Measurements from ENCODE around the gene RTTN. TPM values are rescaled to one million over a fixed set of nuclear protein-coding genes. Genes with fewer than 3 reads are reported as not detected.

Gene RTTN
- polyA plus RNA-seq, 1 of the 3 experiments (the other 2 are of a cell fraction): 4.7 TPM

- POLR2A ChIA-PET: no interaction called here
- H4K20me1 ChIP-seq (ENCODE audit: insufficient read depth): no peaks in the 10 kb centered on the region
- no peaks in the 10 kb centered on the region for H3K27me3 ChIP-seq (ENCODE audit: insufficient read depth)
- no peaks in the 10 kb centered on the region for H3K9me3 ChIP-seq
- no peak overlapping the region for H3K27ac ChIP-seq (ENCODE audit: low read depth in 2 of 2, low read length in 1 of 2)
- H3K79me2 ChIP-seq (ENCODE audit: insufficient read depth): no peaks in the 10 kb centered on the region
- peaks cover 4 to 8% of the 10 kb centered on the region in 2 experiments for H3K36me3 ChIP-seq (replicated peaks in 1 of 2; ENCODE audit: control insufficient read depth in 1 of 2, insufficient read depth in 2 of 2, low read length in 1 of 2)
- no peaks in the 10 kb centered on the region for H3F3A ChIP-seq (replicated peaks; ENCODE audit: insufficient read depth)
- H3K9me2 ChIP-seq: 0 out of 2 replicates have a peak, but pooled peaks cover 3% of the 10 kb centered on the region
- no peak overlapping the region for H3K4me3 ChIP-seq (ENCODE audit: low read depth in 2 of 2, low read length in 1 of 2)
- DNase-seq: no peak
- CTCF ChIA-PET: interaction anchor here (1.0 kb wide), 1 partner anchor 8 kb away, joined by 3 read pairs; no protein-coding TSS in a partner anchor
- no peak overlapping the region for H3K4me2 ChIP-seq
- H3K4me1 ChIP-seq (ENCODE audit: control insufficient read depth in 1 of 2, insufficient read depth in 2 of 2, low read depth in 1 of 2, low read length in 1 of 2): no peaks in the 10 kb centered on the region
- no peak overlapping the region for H3K9ac ChIP-seq
- TF ChIP-seq MXI1 (IDR thresholded peaks at IDR 0.05; ENCODE audit: low read depth, low read length): no peak
- TF ChIP-seq PBX3 (IDR thresholded peaks at IDR 0.05): no peak
- no peak for TF ChIP-seq RAD21 (IDR thresholded peaks at IDR 0.05; ENCODE audit: low read length)
- TF ChIP-seq USF1 (IDR thresholded peaks at IDR 0.05; ENCODE audit: borderline replicate concordance, low read depth): no peak
- no peak for TF ChIP-seq RFX5 (IDR thresholded peaks at IDR 0.05; ENCODE audit: low read length)
- TF ChIP-seq SMC3 (IDR thresholded peaks at IDR 0.05; ENCODE audit: low read depth, low read length): no peak
- no peak for TF ChIP-seq MEF2A (IDR thresholded peaks at IDR 0.05; ENCODE audit: borderline replicate concordance, low read depth)
- no peak for TF ChIP-seq RCOR1 (IDR thresholded peaks at IDR 0.05; ENCODE audit: low read length)
- no peak for TF ChIP-seq FOXJ3 (CRISPR knock-in tag; IDR thresholded peaks at IDR 0.05)
- no peak for TF ChIP-seq RXRA (IDR thresholded peaks at IDR 0.05; ENCODE audit: borderline replicate concordance, low read depth)
- TF ChIP-seq YY1 (IDR thresholded peaks at IDR 0.05; ENCODE audit: low read depth): no peak
- no peak for TF ChIP-seq ELF1 (IDR thresholded peaks at IDR 0.05)
- no peak for TF ChIP-seq FOSL2 (IDR thresholded peaks at IDR 0.05; ENCODE audit: borderline replicate concordance, low read depth)
- TF ChIP-seq GABPA (IDR thresholded peaks at IDR 0.05; ENCODE audit: low read depth): no peak
- TF ChIP-seq TCF12 (IDR thresholded peaks at IDR 0.05): no peak
- no peak for TF ChIP-seq ZBTB33 (IDR thresholded peaks at IDR 0.05; ENCODE audit: borderline replicate concordance, low read depth)
- TF ChIP-seq POLR2AphosphoS5 (IDR thresholded peaks at IDR 0.05; ENCODE audit: low read depth, low read length): no peak
- no peak for TF ChIP-seq USF2 (IDR thresholded peaks at IDR 0.05; ENCODE audit: borderline replicate concordance, low read depth, low read length)
- TF ChIP-seq SIN3A (IDR thresholded peaks at IDR 0.05; ENCODE audit: borderline replicate concordance, low read depth, low read length): no peak
- no peak overlapping the region for H2AFZ ChIP-seq (ENCODE audit: low read depth)
Measured at GRCh38 chr18:70078106-70078505, 127.4 kb downstream of the RTTN start.

Data from SK-N-SH (cell line).